ENCODE measurements around the gene RPL18.

RPL18 gene

GRCh38 chr19:48628486-48629296 lies 9.7 kb upstream of the RPL18 start:
- TF ChIP-seq CTCF (IDR thresholded peaks at IDR 0.05; ENCODE audit: borderline replicate concordance, insufficient read depth, low read depth, low read length): no peak
- no peak overlapping the region for H3K4me3 ChIP-seq (ENCODE audit: low read depth, low read length)

- TF ChIP-seq CTCF (IDR thresholded peaks at IDR 0.05; ENCODE audit: borderline replicate concordance, insufficient read depth, low read depth, low read length): no peak
- H3K4me3 ChIP-seq (ENCODE audit: low read depth, low read length): no peak overlapping the region
Observed at GRCh38 chr19:48627865-48628314, 8.9 kb upstream of the RPL18 start.

DNA sequence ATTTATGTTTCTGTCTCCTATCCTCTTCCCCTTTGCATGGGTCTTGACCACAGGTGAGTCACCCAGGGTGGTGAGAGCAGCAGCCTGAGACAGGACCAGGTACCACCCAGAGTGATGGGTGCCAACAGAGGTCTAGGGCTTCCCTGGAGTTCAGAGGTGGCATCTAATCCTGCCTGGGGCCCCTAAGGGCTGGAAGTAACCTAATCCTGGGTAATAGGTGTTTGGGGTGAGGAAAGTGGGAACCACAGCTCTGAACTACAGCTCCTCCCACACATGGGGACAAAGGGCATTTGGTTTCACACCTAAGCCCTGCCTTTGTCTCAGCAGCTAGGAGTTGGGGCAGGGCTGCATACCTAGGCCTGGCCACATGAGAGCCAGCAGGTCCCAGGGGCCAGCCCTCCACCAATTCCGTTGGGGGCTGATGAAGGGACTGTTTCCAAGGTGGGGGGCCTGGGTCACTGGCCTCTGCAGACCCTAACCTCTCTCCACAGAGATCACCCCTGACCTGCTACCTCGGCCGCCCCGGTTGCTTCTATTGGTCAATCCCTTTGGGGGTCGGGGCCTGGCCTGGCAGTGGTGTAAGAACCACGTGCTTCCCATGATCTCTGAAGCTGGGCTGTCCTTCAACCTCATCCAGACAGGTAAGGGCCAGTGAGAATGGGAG lies 8.4 kb upstream of the RPL18 start:
- no peak for TF ChIP-seq CTCF (IDR thresholded peaks at IDR 0.05; ENCODE audit: borderline replicate concordance, insufficient read depth, low read depth, low read length)
- H3K4me3 ChIP-seq (ENCODE audit: low read depth, low read length): no peak overlapping the region

- no peak for TF ChIP-seq CTCF (IDR thresholded peaks at IDR 0.05; ENCODE audit: borderline replicate concordance, insufficient read depth, low read depth, low read length)
- no peak overlapping the region for H3K4me3 ChIP-seq (ENCODE audit: low read depth, low read length)
Observed at GRCh38 chr19:48625891-48626327, 6.9 kb upstream of the RPL18 start.

GRCh38 chr19:48624791-48625723 lies 6.1 kb upstream of the RPL18 start:
- peak overlapping the region; percentile 29 for H3K4me3 ChIP-seq (ENCODE audit: low read depth, low read length)

More at GRCh38 chr19:48624791-48625723, 6.1 kb upstream of the RPL18 start:
- TF ChIP-seq CTCF (IDR thresholded peaks at IDR 0.05; ENCODE audit: borderline replicate concordance, insufficient read depth, low read depth, low read length): no peak

All from GM12875 (cell line).